Duodenal mucosa (tissue), 2 donors: ENCODE data around the gene KHDRBS1.

ENCODE experiments used
- H3K27ac ChIP-seq: one replicate; pipeline ENCODE4 v1.7.0; 2013; ENCODE audit warnings: low read depth, low read length
- H3K27me3 ChIP-seq, 2 donors: one replicate each; pipeline ENCODE4 v1.7.0; 2013; ENCODE audit warnings: low read length in 2 of 2, control low read depth in 1 of 2; ENCODE audit not compliant: insufficient read depth in 2 of 2, control insufficient read depth in 1 of 2
- H3K36me3 ChIP-seq, 2 donors: one replicate each; pipeline ENCODE4 v1.7.0; 2013; ENCODE audit warnings: low read length in 2 of 2, control low read depth in 1 of 2; ENCODE audit not compliant: insufficient read depth in 2 of 2, control insufficient read depth in 1 of 2
- H3K4me1 ChIP-seq, 2 donors: one replicate each; pipeline ENCODE4 v1.7.0; 2013; ENCODE audit warnings: low read length in 2 of 2, control low read depth in 1 of 2; ENCODE audit not compliant: insufficient read depth in 2 of 2, control insufficient read depth in 1 of 2
- H3K4me3 ChIP-seq, 2 donors: one replicate each; pipeline ENCODE4 v1.7.0; 2013; ENCODE audit warnings: low read length in 2 of 2, low read depth in 1 of 2
- H3K9ac ChIP-seq, 2 donors: one replicate each; pipeline ENCODE4 v1.7.0; 2013; ENCODE audit warnings: low read length in 2 of 2, low read depth in 1 of 2
- H3K9me3 ChIP-seq, 2 donors: one replicate each; pipeline ENCODE4 v1.7.0; 2013; ENCODE audit warnings: low read length in 2 of 2, control low read depth in 1 of 2; ENCODE audit not compliant: control insufficient read depth in 1 of 2

Gene KHDRBS1

GRCh38 chr1:32035119-32035518 lies 21.5 kb downstream of the KHDRBS1 start:
- H3K4me1 ChIP-seq: peaks cover 9 to 12% of the 10 kb centered on the region in 2 donors
- peaks cover 44 to 71% of the 10 kb centered on the region in 2 donors for H3K36me3 ChIP-seq
- no peak overlapping the region for H3K27ac ChIP-seq
- no peaks in the 10 kb centered on the region for H3K9me3 ChIP-seq
- H3K4me3 ChIP-seq: no peak overlapping the region
- no peaks in the 10 kb centered on the region for H3K27me3 ChIP-seq
- no peak overlapping the region for H3K9ac ChIP-seq

- H3K4me1 ChIP-seq: no peaks in the 10 kb centered on the region
- H3K9me3 ChIP-seq: no peaks in the 10 kb centered on the region
- no peak overlapping the region for H3K4me3 ChIP-seq
- H3K27ac ChIP-seq: no peak overlapping the region
- H3K9ac ChIP-seq: no peak overlapping the region
- H3K27me3 ChIP-seq: no peaks in the 10 kb centered on the region
- peaks cover 37 to 67% of the 10 kb centered on the region in 2 donors for H3K36me3 ChIP-seq
Measured at GRCh38 chr1:32040711-32041110, 27.0 kb downstream of the KHDRBS1 start.

GRCh38 chr1:32042330-32042729 lies 28.7 kb downstream of the KHDRBS1 start:
- no peak overlapping the region for H3K9ac ChIP-seq
- H3K4me1 ChIP-seq: no peaks in the 10 kb centered on the region
- no peak overlapping the region for H3K4me3 ChIP-seq
- no peaks in the 10 kb centered on the region for H3K27me3 ChIP-seq
- H3K27ac ChIP-seq: no peak overlapping the region
- H3K9me3 ChIP-seq: no peaks in the 10 kb centered on the region
- H3K36me3 ChIP-seq: peaks cover 36 to 72% of the 10 kb centered on the region in 2 donors

- Histone ChIP-seq H3K4me3 (no peak overlapping the region), H3K27ac (no peak overlapping the region), H3K4me1 (no peaks in the 10 kb centered on the region), H3K27me3 (no peaks in the 10 kb centered on the region), H3K9me3 (no peaks in the 10 kb centered on the region), H3K9ac (no peak overlapping the region), H3K36me3 (peaks cover 30 to 68% of the 10 kb centered on the region in 2 donors)
Measured at GRCh38 chr1:32044234-32044633, 30.6 kb downstream of the KHDRBS1 start.

GRCh38 chr1:32045772-32046171 lies 32.1 kb downstream of the KHDRBS1 start:
- no peak overlapping the region for H3K4me3 ChIP-seq
- no peak overlapping the region for H3K9ac ChIP-seq
- peaks cover 30 to 55% of the 10 kb centered on the region in 2 donors for H3K36me3 ChIP-seq
- H3K4me1 ChIP-seq: no peaks in the 10 kb centered on the region
- H3K27me3 ChIP-seq: no peaks in the 10 kb centered on the region
- no peaks in the 10 kb centered on the region for H3K9me3 ChIP-seq
- no peak overlapping the region for H3K27ac ChIP-seq

GRCh38 chr1:32047701-32048100 lies 34.0 kb downstream of the KHDRBS1 start:
- Histone ChIP-seq H3K9ac (no peak overlapping the region), H3K36me3 (peaks cover 33 to 65% of the 10 kb centered on the region in 2 donors), H3K9me3 (no peaks in the 10 kb centered on the region), H3K27me3 (no peaks in the 10 kb centered on the region), H3K4me1 (no peaks in the 10 kb centered on the region), H3K4me3 (no peak overlapping the region), H3K27ac (no peak overlapping the region)

- Histone ChIP-seq H3K4me3 (no peak overlapping the region), H3K9ac (no peak overlapping the region), H3K9me3 (no peaks in the 10 kb centered on the region), H3K27ac (no peak overlapping the region), H3K36me3 (peaks cover 33 to 72% of the 10 kb centered on the region in 2 donors), H3K27me3 (no peaks in the 10 kb centered on the region), H3K4me1 (no peaks in the 10 kb centered on the region)
Measured at GRCh38 chr1:32048440-32048839, 34.8 kb downstream of the KHDRBS1 start.

GRCh38 chr1:32051706-32052105 lies 38.0 kb downstream of the KHDRBS1 start:
- Histone ChIP-seq H3K36me3 (peaks cover 23 to 75% of the 10 kb centered on the region in 2 donors), H3K9ac (no peak overlapping the region), H3K4me3 (no peak overlapping the region), H3K9me3 (no peaks in the 10 kb centered on the region), H3K27ac (no peak overlapping the region), H3K4me1 (no peaks in the 10 kb centered on the region), H3K27me3 (no peaks in the 10 kb centered on the region)

- H3K9ac ChIP-seq: no peak overlapping the region
- H3K4me1 ChIP-seq: no peaks in the 10 kb centered on the region
- peaks cover 17 to 71% of the 10 kb centered on the region in 2 donors for H3K36me3 ChIP-seq
- H3K27me3 ChIP-seq: no peaks in the 10 kb centered on the region
- H3K4me3 ChIP-seq: no peak overlapping the region
- H3K9me3 ChIP-seq: no peaks in the 10 kb centered on the region
- no peak overlapping the region for H3K27ac ChIP-seq
Measured at GRCh38 chr1:32052887-32053286, 39.2 kb downstream of the KHDRBS1 start.

GRCh38 chr1:32055416-32055815 lies 41.7 kb downstream of the KHDRBS1 start:
- Histone ChIP-seq H3K4me3 (no peak overlapping the region), H3K36me3 (peaks cover 26 to 84% of the 10 kb centered on the region in 2 donors), H3K9me3 (no peaks in the 10 kb centered on the region), H3K4me1 (no peaks in the 10 kb centered on the region), H3K9ac (no peak overlapping the region), H3K27ac (no peak overlapping the region), H3K27me3 (no peaks in the 10 kb centered on the region)

GRCh38 chr1:32056598-32056997 lies 42.9 kb downstream of the KHDRBS1 start:
- H3K9me3 ChIP-seq: no peaks in the 10 kb centered on the region
- H3K4me1 ChIP-seq: no peaks in the 10 kb centered on the region
- H3K36me3 ChIP-seq: peaks cover 31 to 89% of the 10 kb centered on the region in 2 donors
- H3K9ac ChIP-seq: no peak overlapping the region
- no peak overlapping the region for H3K4me3 ChIP-seq
- no peak overlapping the region for H3K27ac ChIP-seq
- H3K27me3 ChIP-seq: no peaks in the 10 kb centered on the region
